ENCODE data around the gene TWIST1.

Gene TWIST1

GRCh38 chr7:19113002-19113350 is 4.5 kb downstream of the TWIST1 start:
- Histone ChIP-seq H2AFZ (ENCODE audit: low read length, unreplicated experiment) (no peak overlapping the region), H3K36me3 (ENCODE audit: insufficient read depth, low read length) (0 out of 2 replicates have a peak, but pooled peaks cover 11% of the 10 kb centered on the region), H3K79me2 (ENCODE audit: control insufficient read depth, insufficient read depth, low read length, unreplicated experiment) (peaks cover 47% of the 10 kb centered on the region), H3K27me3 (ENCODE audit: insufficient read depth, low read length) (no peaks in the 10 kb centered on the region), H3K4me3 (ENCODE audit: low read depth, low read length) (peak overlapping the region; percentile 96), H3K4me1 (ENCODE audit: control insufficient read depth, insufficient read depth, low read length, unreplicated experiment) (peaks cover 11% of the 10 kb centered on the region), H3K27ac (ENCODE audit: low read depth, low read length) (no peak overlapping the region)

GRCh38 chr7:19112274-19113001 is 5.0 kb downstream of the TWIST1 start:
- no peak overlapping the region for H2AFZ ChIP-seq (ENCODE audit: low read length, unreplicated experiment)
- H3K27ac ChIP-seq (ENCODE audit: low read depth, low read length), result no peak overlapping the region
- no peaks in the 10 kb centered on the region for H3K27me3 ChIP-seq (ENCODE audit: insufficient read depth, low read length)
- peaks cover 47% of the 10 kb centered on the region for H3K79me2 ChIP-seq (ENCODE audit: control insufficient read depth, insufficient read depth, low read length, unreplicated experiment)
- peak overlapping the region; percentile 96 for H3K4me3 ChIP-seq (ENCODE audit: low read depth, low read length)
- peaks cover 11% of the 10 kb centered on the region for H3K4me1 ChIP-seq (ENCODE audit: control insufficient read depth, insufficient read depth, low read length, unreplicated experiment)
- 0 out of 2 replicates have a peak, but pooled peaks cover 11% of the 10 kb centered on the region for H3K36me3 ChIP-seq (ENCODE audit: insufficient read depth, low read length)

- peak overlapping the region; percentile 96 for H3K4me3 ChIP-seq (ENCODE audit: low read depth, low read length)
- H3K27ac ChIP-seq (ENCODE audit: low read depth, low read length), result no peak overlapping the region
- no peak overlapping the region for H2AFZ ChIP-seq (ENCODE audit: low read length, unreplicated experiment)
- H3K79me2 ChIP-seq (ENCODE audit: control insufficient read depth, insufficient read depth, low read length, unreplicated experiment), result peaks cover 44% of the 10 kb centered on the region
- H3K36me3 ChIP-seq (ENCODE audit: insufficient read depth, low read length), result 0 out of 2 replicates have a peak, but pooled peaks cover 11% of the 10 kb centered on the region
- H3K27me3 ChIP-seq (ENCODE audit: insufficient read depth, low read length), result no peaks in the 10 kb centered on the region
- peaks cover 11% of the 10 kb centered on the region for H3K4me1 ChIP-seq (ENCODE audit: control insufficient read depth, insufficient read depth, low read length, unreplicated experiment)
These were observed 5.8 kb downstream of the TWIST1 start for GRCh38 chr7:19111474-19112273.

GRCh38 chr7:19110776-19111175 is 6.7 kb downstream of the TWIST1 start:
- Histone ChIP-seq H3K36me3 (ENCODE audit: insufficient read depth, low read length) (0 out of 2 replicates have a peak, but pooled peaks cover 11% of the 10 kb centered on the region), H2AFZ (ENCODE audit: low read length, unreplicated experiment) (no peak overlapping the region), H3K27ac (ENCODE audit: low read depth, low read length) (no peak overlapping the region), H3K4me1 (ENCODE audit: control insufficient read depth, insufficient read depth, low read length, unreplicated experiment) (peaks cover 11% of the 10 kb centered on the region), H3K27me3 (ENCODE audit: insufficient read depth, low read length) (no peaks in the 10 kb centered on the region), H3K4me3 (ENCODE audit: low read depth, low read length) (no peak overlapping the region), H3K79me2 (ENCODE audit: control insufficient read depth, insufficient read depth, low read length, unreplicated experiment) (peaks cover 35% of the 10 kb centered on the region)

- no peak overlapping the region for H3K4me3 ChIP-seq (ENCODE audit: low read depth, low read length)
- peaks cover 11% of the 10 kb centered on the region for H3K4me1 ChIP-seq (ENCODE audit: control insufficient read depth, insufficient read depth, low read length, unreplicated experiment)
- H3K79me2 ChIP-seq (ENCODE audit: control insufficient read depth, insufficient read depth, low read length, unreplicated experiment), result peaks cover 29% of the 10 kb centered on the region
- no peaks in the 10 kb centered on the region for H3K27me3 ChIP-seq (ENCODE audit: insufficient read depth, low read length)
- H2AFZ ChIP-seq (ENCODE audit: low read length, unreplicated experiment), result no peak overlapping the region
- H3K36me3 ChIP-seq (ENCODE audit: insufficient read depth, low read length), result 0 out of 2 replicates have a peak, but pooled peaks cover 11% of the 10 kb centered on the region
- no peak overlapping the region for H3K27ac ChIP-seq (ENCODE audit: low read depth, low read length)
These were observed 7.3 kb downstream of the TWIST1 start for GRCh38 chr7:19110026-19110730.

- Histone ChIP-seq H2AFZ (ENCODE audit: low read length, unreplicated experiment) (no peak overlapping the region), H3K4me1 (ENCODE audit: control insufficient read depth, insufficient read depth, low read length, unreplicated experiment) (peaks cover 17% of the 10 kb centered on the region), H3K4me3 (ENCODE audit: low read depth, low read length) (no peak overlapping the region), H3K27me3 (ENCODE audit: insufficient read depth, low read length) (no peaks in the 10 kb centered on the region), H3K79me2 (ENCODE audit: control insufficient read depth, insufficient read depth, low read length, unreplicated experiment) (peaks cover 20% of the 10 kb centered on the region), H3K27ac (ENCODE audit: low read depth, low read length) (no peak overlapping the region), H3K36me3 (ENCODE audit: insufficient read depth, low read length) (0 out of 2 replicates have a peak, but pooled peaks cover 11% of the 10 kb centered on the region)
These were observed 8.2 kb downstream of the TWIST1 start for GRCh38 chr7:19109000-19109946.

- Histone ChIP-seq H3K79me2 (ENCODE audit: control insufficient read depth, insufficient read depth, low read length, unreplicated experiment) (peaks cover 4% of the 10 kb centered on the region), H3K4me1 (ENCODE audit: control insufficient read depth, insufficient read depth, low read length, unreplicated experiment) (peaks cover 11% of the 10 kb centered on the region), H2AFZ (ENCODE audit: low read length, unreplicated experiment) (peak overlapping the region; percentile 70), H3K27me3 (ENCODE audit: insufficient read depth, low read length) (no peaks in the 10 kb centered on the region), H3K27ac (ENCODE audit: low read depth, low read length) (peak overlapping the region; percentile 61), H3K36me3 (ENCODE audit: insufficient read depth, low read length) (no peaks in the 10 kb centered on the region), H3K4me3 (ENCODE audit: low read depth, low read length) (peak overlapping the region; percentile 74)
These were observed 9.9 kb downstream of the TWIST1 start for GRCh38 chr7:19107356-19108146.

- Histone ChIP-seq H3K4me1 (ENCODE audit: control insufficient read depth, insufficient read depth, low read length, unreplicated experiment) (peaks cover 11% of the 10 kb centered on the region), H3K36me3 (ENCODE audit: insufficient read depth, low read length) (no peaks in the 10 kb centered on the region), H3K79me2 (ENCODE audit: control insufficient read depth, insufficient read depth, low read length, unreplicated experiment) (no peaks in the 10 kb centered on the region), H3K27ac (ENCODE audit: low read depth, low read length) (peak overlapping the region; percentile 61), H2AFZ (ENCODE audit: low read length, unreplicated experiment) (peak overlapping the region; percentile 70), H3K27me3 (ENCODE audit: insufficient read depth, low read length) (no peaks in the 10 kb centered on the region), H3K4me3 (ENCODE audit: low read depth, low read length) (peak overlapping the region; percentile 74)
These were observed 10.4 kb downstream of the TWIST1 start for GRCh38 chr7:19107081-19107355.

- H3K36me3 ChIP-seq (ENCODE audit: insufficient read depth, low read length), result no peaks in the 10 kb centered on the region
- no peaks in the 10 kb centered on the region for H3K27me3 ChIP-seq (ENCODE audit: insufficient read depth, low read length)
- peak overlapping the region; percentile 83 for H2AFZ ChIP-seq (ENCODE audit: low read length, unreplicated experiment)
- peak overlapping the region; percentile 61; the same call in 1 of the 2 replicates for H3K27ac ChIP-seq (ENCODE audit: low read depth, low read length)
- no peaks in the 10 kb centered on the region for H3K79me2 ChIP-seq (ENCODE audit: control insufficient read depth, insufficient read depth, low read length, unreplicated experiment)
- peak overlapping the region; percentile 74 for H3K4me3 ChIP-seq (ENCODE audit: low read depth, low read length)
- peaks cover 11% of the 10 kb centered on the region for H3K4me1 ChIP-seq (ENCODE audit: control insufficient read depth, insufficient read depth, low read length, unreplicated experiment)
These were observed 11.0 kb downstream of the TWIST1 start for GRCh38 chr7:19106241-19107080.

Data from ACC112 (cell line).